ENCODE data around the gene RASAL2.

The RASAL2 gene

GRCh38 chr1:178490136-178490535 lies 396.2 kb downstream of the RASAL2 start:
- H3K4me3 ChIP-seq (ENCODE audit: low read depth, low read length) = no peak overlapping the region
- no peak for DNase-seq (ENCODE audit: low read depth)
- no peak for TF ChIP-seq CTCF (IDR thresholded peaks at IDR 0.05; ENCODE audit: control insufficient read depth, extremely low read depth, insufficient read depth)

- TF ChIP-seq CTCF (IDR thresholded peaks at IDR 0.05; ENCODE audit: control insufficient read depth, extremely low read depth, insufficient read depth) = no peak
- no peak overlapping the region for H3K4me3 ChIP-seq (ENCODE audit: low read depth, low read length)
- no peak for DNase-seq (ENCODE audit: low read depth)
These were observed 397.1 kb downstream of the RASAL2 start for GRCh38 chr1:178490967-178491366.

DNA sequence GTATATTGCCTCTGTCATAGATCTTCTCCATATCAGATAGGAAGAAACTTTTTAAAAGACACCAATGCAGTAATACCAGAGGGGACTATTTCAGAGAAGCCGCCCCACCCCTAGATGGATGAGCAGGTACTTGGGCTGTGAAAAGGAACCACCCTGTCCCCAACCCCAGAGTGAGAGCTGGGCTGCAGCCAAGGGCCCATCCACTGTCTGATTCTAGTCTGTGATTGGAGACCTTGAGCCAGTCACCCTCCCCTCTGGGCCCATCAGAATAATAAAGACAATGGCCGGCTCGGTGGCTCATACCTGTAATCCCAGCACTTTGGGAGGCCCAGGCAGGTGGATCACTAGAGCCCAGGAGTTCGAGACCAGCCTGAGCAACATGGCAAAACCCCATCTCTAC lies 397.8 kb downstream of the RASAL2 start:
- no peak overlapping the region for H3K4me3 ChIP-seq (ENCODE audit: low read depth, low read length)
- TF ChIP-seq CTCF (IDR thresholded peaks at IDR 0.05; ENCODE audit: control insufficient read depth, extremely low read depth, insufficient read depth) = no peak
- DNase-seq (ENCODE audit: low read depth) = no peak

- no peak for DNase-seq (ENCODE audit: low read depth)
- TF ChIP-seq CTCF (IDR thresholded peaks at IDR 0.05; ENCODE audit: control insufficient read depth, extremely low read depth, insufficient read depth) = no peak
- H3K4me3 ChIP-seq (ENCODE audit: low read depth, low read length) = no peak overlapping the region
These were observed 398.4 kb downstream of the RASAL2 start for GRCh38 chr1:178492341-178492740.

DNA sequence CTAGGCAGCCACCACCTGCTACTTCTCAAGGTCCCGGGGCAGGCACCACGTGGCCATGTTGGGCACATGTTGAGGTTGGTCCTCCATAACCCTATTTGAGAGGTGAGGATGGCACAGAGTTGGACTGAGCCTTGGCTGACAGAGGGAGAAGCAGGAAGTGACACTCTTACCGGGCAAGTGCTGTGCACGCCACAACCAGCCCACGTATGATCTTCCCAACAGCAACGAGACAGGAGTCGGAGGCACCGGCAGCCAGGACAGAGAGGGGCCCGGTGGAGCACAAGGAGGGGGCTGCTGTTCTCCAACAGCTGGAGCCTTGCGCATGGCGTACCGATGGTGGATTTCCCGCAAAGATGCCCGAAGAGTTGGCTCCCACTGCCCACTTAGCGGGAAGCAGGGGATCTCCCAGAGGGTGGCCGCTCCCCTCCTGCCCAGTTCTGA lies 399.4 kb downstream of the RASAL2 start:
- no peak overlapping the region for H3K4me3 ChIP-seq (ENCODE audit: low read depth, low read length)
- no peak for TF ChIP-seq CTCF (IDR thresholded peaks at IDR 0.05; ENCODE audit: control insufficient read depth, extremely low read depth, insufficient read depth)
- no peak for DNase-seq (ENCODE audit: low read depth)

- H3K4me3 ChIP-seq (ENCODE audit: low read depth, low read length) = no peak overlapping the region
- TF ChIP-seq CTCF (IDR thresholded peaks at IDR 0.05; ENCODE audit: control insufficient read depth, extremely low read depth, insufficient read depth) = no peak
- no peak for DNase-seq (ENCODE audit: low read depth)
These were observed 400.7 kb downstream of the RASAL2 start for GRCh38 chr1:178494569-178494971.

GRCh38 chr1:178495158-178495557 lies 401.3 kb downstream of the RASAL2 start:
- H3K4me3 ChIP-seq (ENCODE audit: low read depth, low read length) = no peak overlapping the region
- TF ChIP-seq CTCF (IDR thresholded peaks at IDR 0.05; ENCODE audit: control insufficient read depth, extremely low read depth, insufficient read depth) = no peak
- DNase-seq (ENCODE audit: low read depth) = no peak

Measured in LNCaP clone FGC (cell line).